Gastrocnemius medialis (tissue), 4 donors: ENCODE measurements around the gene SLFNL1.

Experiments
- POLR2A ChIP-seq, 2 donors: fragments of 450-650 bp; IDR thresholded peaks; one replicate each; pipeline ENCODE4 v1.6.1; 2017; ENCODE audit warnings: antibody characterized with exemption in 2 of 2, mild to moderate bottlenecking in 2 of 2, moderate library complexity in 2 of 2
- TF ChIP-seq, protein P1 (sequence below), 5 experiments: fragments of 450-650 bp in 3 of 5; fragments of 200-600 bp in 2 of 5; sonication (generic) in 2 of 5; IDR thresholded peaks in 4 of 5; conservative IDR thresholded peaks in 1 of 5; 1 replicate in 4 of 5; 2 replicates in 1 of 5; pipeline ENCODE4 v1.5.1; 2016 to 2019; ENCODE audit warnings: antibody characterized with exemption in 5 of 5, mild to moderate bottlenecking in 3 of 5, moderate library complexity in 3 of 5

DNA sequence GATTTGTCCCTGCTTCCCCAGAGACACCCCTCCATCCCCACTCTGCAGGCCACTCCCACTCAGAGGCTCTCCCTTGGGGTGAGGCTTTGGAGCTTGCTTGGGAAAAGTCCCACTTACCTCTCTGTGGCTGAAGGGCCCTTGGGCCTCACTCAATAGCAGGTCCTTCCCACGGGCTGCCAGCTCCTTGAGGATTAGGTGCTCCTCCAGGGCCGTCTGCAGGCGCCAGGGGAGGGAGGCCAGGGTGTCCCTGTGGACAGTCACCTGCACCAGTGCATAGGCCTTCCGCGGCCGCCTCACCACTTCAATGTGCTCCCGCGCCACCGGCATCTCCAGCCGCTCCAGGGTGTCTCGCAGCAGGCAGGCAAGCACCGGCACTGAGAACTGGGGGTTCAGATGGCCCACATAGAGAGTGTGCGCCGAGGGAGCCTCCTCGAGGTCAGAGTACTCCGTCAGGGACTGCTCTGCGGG is 1.4 kb downstream of the SLFNL1 start:
- TF ChIP-seq, protein P1, sequence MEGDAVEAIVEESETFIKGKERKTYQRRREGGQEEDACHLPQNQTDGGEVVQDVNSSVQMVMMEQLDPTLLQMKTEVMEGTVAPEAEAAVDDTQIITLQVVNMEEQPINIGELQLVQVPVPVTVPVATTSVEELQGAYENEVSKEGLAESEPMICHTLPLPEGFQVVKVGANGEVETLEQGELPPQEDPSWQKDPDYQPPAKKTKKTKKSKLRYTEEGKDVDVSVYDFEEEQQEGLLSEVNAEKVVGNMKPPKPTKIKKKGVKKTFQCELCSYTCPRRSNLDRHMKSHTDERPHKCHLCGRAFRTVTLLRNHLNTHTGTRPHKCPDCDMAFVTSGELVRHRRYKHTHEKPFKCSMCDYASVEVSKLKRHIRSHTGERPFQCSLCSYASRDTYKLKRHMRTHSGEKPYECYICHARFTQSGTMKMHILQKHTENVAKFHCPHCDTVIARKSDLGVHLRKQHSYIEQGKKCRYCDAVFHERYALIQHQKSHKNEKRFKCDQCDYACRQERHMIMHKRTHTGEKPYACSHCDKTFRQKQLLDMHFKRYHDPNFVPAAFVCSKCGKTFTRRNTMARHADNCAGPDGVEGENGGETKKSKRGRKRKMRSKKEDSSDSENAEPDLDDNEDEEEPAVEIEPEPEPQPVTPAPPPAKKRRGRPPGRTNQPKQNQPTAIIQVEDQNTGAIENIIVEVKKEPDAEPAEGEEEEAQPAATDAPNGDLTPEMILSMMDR (IDR thresholded peaks at IDR 0.05 in 4 of 5, conservative IDR thresholded peaks at IDR 0.05 in 1 of 5), result no peak
- TF ChIP-seq POLR2A (IDR thresholded peaks at IDR 0.05), result no peak
